GM12878 (cell line): Measurements from ENCODE around the gene SNRPA. TPM values are rescaled to one million over a fixed set of nuclear protein-coding genes. Genes with fewer than 3 reads are reported as not detected.

Experiments
- ATAC-seq: fragments of 200-7000 bp; cut with Tn5 transposase; 3 replicates; pipeline ENCODE4 v1.9.1; 2020; ENCODE audit warnings: mild to moderate bottlenecking, moderate library complexity
- BruUV-seq: library from RNA; stranded (reverse); fragments of 400-500 nt; replicated peaks from 2 replicates; lab custom pipeline; 2021; lab: Mats Ljungman, UMichigan
- CTCF ChIA-PET: fragments of 300-600 bp; sonication (Branson Sonifier 250); formaldehyde crosslinking; extraction: SDS; loops from one replicate; lab custom pipeline; 2021; ENCODE audit warnings: inconsistent platforms; lab: Yijun Ruan, JAX
- POLR2A ChIA-PET: fragments of 350-600 bp; formaldehyde crosslinking; extraction: SDS; loops from one replicate; lab custom pipeline; 2021; ENCODE audit warnings: inconsistent platforms; lab: Charles Lee
- RAD21 ChIA-PET: fragments of 300-600 bp; sonication (Branson Sonifier 250); formaldehyde crosslinking; loops from one replicate; lab custom pipeline; 2023; ENCODE audit warnings: antibody characterized with exemption; ENCODE audit not compliant: unreplicated experiment; lab: Charles Lee
- SMC1A ChIA-PET: fragments of 300-600 bp; sonication (Branson Sonifier 250); formaldehyde crosslinking; loops from one replicate; lab custom pipeline; 2023; ENCODE audit not compliant: unreplicated experiment, uncharacterized antibody; lab: Charles Lee
- DNase-seq: peaks from one replicate; pipeline ENCODE4 v3.0.0-alpha.2; 2011; ENCODE audit warnings: low read depth, low spot score
- FAIRE-seq: peaks from 3 replicates; lab custom pipeline; 2011; peaks lifted over from hg19 to GRCh38; lab: Jason Lieb, UNC
- H2AFZ ChIP-seq: 2 replicates; pipeline ENCODE4 v1.6.0; 2011; ENCODE audit warnings: low read depth, low read length, control low read depth; ENCODE audit not compliant: control insufficient read depth
- H3K27ac ChIP-seq: 2 replicates; pipeline ENCODE4 v1.5.1; 2011; ENCODE audit warnings: control low read depth; ENCODE audit not compliant: control insufficient read depth, insufficient read depth
- H3K27me3 ChIP-seq, 2 experiments: replicated peaks in 1 of 2; 2 replicates each; pipeline versions ENCODE4 v1.6.0 to v1.6.1; 2011; ENCODE audit warnings: low read length in 1 of 2; ENCODE audit not compliant: control insufficient read depth in 2 of 2, insufficient read depth in 2 of 2
- H3K36me3 ChIP-seq, 2 experiments: 2 replicates each; pipeline ENCODE4 v1.5.1; 2011; ENCODE audit warnings: low read length in 1 of 2; ENCODE audit not compliant: control insufficient read depth in 2 of 2, insufficient read depth in 2 of 2
- H3K4me1 ChIP-seq: 2 replicates; pipeline ENCODE4 v1.6.1; 2011; ENCODE audit warnings: mild to moderate bottlenecking, low read length, moderate library complexity, mixed read lengths; ENCODE audit not compliant: control insufficient read depth, insufficient read depth
- H3K4me2 ChIP-seq: 2 replicates; pipeline ENCODE4 v1.6.0; 2011; ENCODE audit warnings: control low read depth; ENCODE audit not compliant: control insufficient read depth, insufficient read depth
- H3K4me3 ChIP-seq: fragments of 200-600 bp; sonication (generic); 2 replicates; pipeline ENCODE4 v1.5.1; 2016
- H3K79me2 ChIP-seq: 2 replicates; pipeline ENCODE4 v1.6.0; 2011; ENCODE audit warnings: low read length; ENCODE audit not compliant: control insufficient read depth, insufficient read depth
- H3K9ac ChIP-seq: 2 replicates; pipeline ENCODE4 v1.8.0; 2011; ENCODE audit warnings: low read length, control low read depth, mixed read lengths; ENCODE audit not compliant: control insufficient read depth, insufficient read depth
- H3K9me3 ChIP-seq: replicated peaks from 3 replicates; pipeline ENCODE4 v1.5.1; 2011; ENCODE audit warnings: mild to moderate bottlenecking, low read length; ENCODE audit not compliant: control insufficient read depth, insufficient read depth
- H4K20me1 ChIP-seq: 2 replicates; pipeline ENCODE4 v1.6.0; 2011; ENCODE audit not compliant: control insufficient read depth, insufficient read depth
- CBX5 ChIP-seq: sonication (generic); IDR thresholded peaks from 2 replicates; pipeline ENCODE4 v1.6.1; 2016; ENCODE audit warnings: low read depth, moderate library complexity, mild to moderate bottlenecking, inconsistent platforms
- MTA2 ChIP-seq: fragments of 450-650 bp; IDR thresholded peaks from 2 replicates; pipeline ENCODE4 v1.6.1; 2016; ENCODE audit warnings: low read depth, mild to moderate bottlenecking, moderate library complexity
- NR2F1 ChIP-seq: fragments of 450-650 bp; conservative IDR thresholded peaks from 2 replicates; pipeline ENCODE4 v1.6.1; 2017; ENCODE audit warnings: mild to moderate bottlenecking
- NRF1 ChIP-seq: conservative IDR thresholded peaks from 2 replicates; pipeline ENCODE4 v1.6.1; 2011; ENCODE audit warnings: mild to moderate bottlenecking, low read depth, low read length, improper control_type of control experiment
- POLR2AphosphoS5 ChIP-seq: IDR thresholded peaks from 2 replicates; pipeline ENCODE4 v1.6.1; 2011; ENCODE audit warnings: mild to moderate bottlenecking, low read length, inconsistent platforms
- PRDM15 ChIP-seq: fragments of 450-650 bp; formaldehyde crosslinking; IDR thresholded peaks from 2 replicates; pipeline ENCODE4 v1.4.0; 2020; ENCODE audit warnings: mild to moderate bottlenecking, moderate library complexity
- RAD21 ChIP-seq: IDR thresholded peaks from 2 replicates; pipeline ENCODE4 v1.6.1; 2011; ENCODE audit warnings: mild to moderate bottlenecking, low read depth, low read length, moderate library complexity; ENCODE audit not compliant: insufficient read depth
- SIN3A ChIP-seq: IDR thresholded peaks from 2 replicates; pipeline ENCODE4 v1.6.1; 2012; ENCODE audit warnings: low read depth, low read length, improper control_type of control experiment
- SP1 ChIP-seq: IDR thresholded peaks from one replicate; pipeline ENCODE4 v1.6.1; 2011; ENCODE audit warnings: low read depth, low read length
- SUZ12 ChIP-seq: fragments of 200-600 bp; sonication (generic); IDR thresholded peaks from one replicate; pipeline ENCODE4 v1.6.1; 2018; ENCODE audit warnings: antibody characterized with exemption, mild to moderate bottlenecking; ENCODE audit not compliant: unreplicated experiment
- TAF1 ChIP-seq: IDR thresholded peaks from 2 replicates; pipeline ENCODE4 v1.6.1; 2011; ENCODE audit warnings: mild to moderate bottlenecking, low read depth, low read length, borderline replicate concordance
- ZNF207 ChIP-seq: fragments of 450-650 bp; IDR thresholded peaks from 2 replicates; pipeline ENCODE4 v1.6.1; 2014; ENCODE audit warnings: antibody characterized with exemption, mild to moderate bottlenecking, borderline replicate concordance
- ZNF274 ChIP-seq: IDR thresholded peaks from one replicate; pipeline ENCODE4 v1.8.0; 2011; ENCODE audit not compliant: insufficient read length, insufficient read depth
- WGBS: methylation state at CpG from one replicate; pipeline ENCODE4 v1.1.6; 2016; ENCODE audit warnings: low lambda C conversion rate; ENCODE audit not compliant: insufficient replicate concordance, insufficient coverage; ENCODE audit errors: missing lambda C conversion rate; 5-methylcytosine and 5-hydroxymethylcytosine counted together
- in situ Hi-C: fragments of 300-500 bp; cut with MboI; formaldehyde crosslinking; loops from 9 replicates; pipeline ENCODE4 v1.14.3; 2018; ENCODE audit warnings: mixed read lengths
- intact Hi-C: fragments of 100-400 bp; cut with micrococcal nuclease; formaldehyde crosslinking; loops from one replicate; pipeline ENCODE4 v1.14.2; 2022; ENCODE audit not compliant: unreplicated experiment
- polyA plus RNA-seq, 11 experiments: library from polyadenylated mRNA; depleted of rRNA in 4 of 11; unstranded in 6 of 11; stranded (reverse) in 5 of 11; fragments of >200 nt; fragmentation: Nextera tagmentation in 4 of 11; fragmentation: Illumina TruSeq in 1 of 11; extraction: Ambion mirVana in 4 of 11; extraction: Trizol in 1 of 11; gene quantifications; 1 replicate in 1 of 11; 2 replicates in 10 of 11; pipeline versions ENCODE4 v1.2.1 to v1.2.3, GENCODE V29; 2011 to 2016; ENCODE audit warnings: inconsistent platforms in 2 of 11, missing spikeins in 2 of 11, low read depth in 1 of 11
- total RNA-seq, 4 experiments: library from RNA; depleted of rRNA in 3 of 4; stranded (reverse); fragments of >200 nt in 3 of 4; fragmentation: Illumina TruSeq in 1 of 4; extraction: Trizol in 1 of 4; gene quantifications; 2 replicates each; pipeline versions ENCODE4 v1.2.1 to v1.2.3, GENCODE V29; 2013 to 2021

SNRPA gene
- total and polyA plus RNA-seq, 10 of the 15 experiments (the other 5 are each of a cell fraction or from before 2014, with no cell fraction given), result 14.8 to 299 (median 202) TPM

DNA sequence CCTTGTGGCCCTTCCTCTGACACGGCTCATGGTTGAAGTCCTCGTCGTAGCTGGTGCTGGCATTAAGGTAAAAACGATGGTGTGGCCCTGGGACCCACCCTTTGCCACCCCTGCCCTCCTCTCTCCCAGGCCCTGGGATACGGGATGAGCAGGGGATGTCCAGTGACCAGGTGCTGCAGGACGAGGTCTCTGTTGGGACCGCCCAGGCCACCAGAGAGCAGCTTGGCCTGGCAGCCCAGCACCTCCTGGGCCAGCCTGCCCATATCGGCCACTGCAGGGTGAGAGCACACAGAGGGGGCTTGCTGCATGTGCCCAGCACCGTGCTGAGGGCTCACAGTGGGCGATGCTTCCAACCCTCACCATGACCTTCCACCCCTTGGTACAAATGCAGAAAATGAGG is 7.1 kb upstream of the SNRPA start:
- H4K20me1 ChIP-seq, result no peaks in the 10 kb centered on the region
- DNase-seq (no peak), ATAC-seq (no peak), FAIRE-seq (no peak)
- H3K4me1 ChIP-seq, result peaks cover 3% of the 10 kb centered on the region; the same call in 1 of the 2 replicates
- RAD21 ChIA-PET, result interaction anchor here (1.1 to 16.3 kb wide), 4 partner anchors 32 to 80 kb away, joined by 3 to 291 read pairs (median 8); partner anchors contain the start of genes MIA and RAB4B
- no TSS peak for BruUV-seq
- H3K27me3 ChIP-seq, result no peaks in the 10 kb centered on the region
- no peak overlapping the region for H2AFZ ChIP-seq
- POLR2A ChIA-PET, result interaction anchor here (1.5 to 2.1 kb wide), 2 partner anchors 27 to 34 kb away, joined by 5 to 6 read pairs; partner anchors contain the start of genes COQ8B, ITPKC and RAB4B
- no peaks in the 10 kb centered on the region; a peak in 3 of 4 replicates for H3K36me3 ChIP-seq
- no peaks in the 10 kb centered on the region for H3K9me3 ChIP-seq
- SMC1A ChIA-PET, result interaction anchor here (1.1 to 2.1 kb wide), 2 partner anchors 9 to 75 kb away, joined by 5 to 7 read pairs; no protein-coding TSS in a partner anchor
- no peak overlapping the region for H3K4me3 ChIP-seq
- peaks cover 12% of the 10 kb centered on the region for H3K79me2 ChIP-seq
- 91% methylated on average over 10 of the region's 10 CpGs for WGBS
- H3K27ac ChIP-seq, result no peak overlapping the region
- intact Hi-C loops, result no loop called here
- H3K4me2 ChIP-seq, result no peak overlapping the region
- H3K9ac ChIP-seq, result no peak overlapping the region
- TF ChIP-seq NRF1 (no peak), MTA2 (no peak), POLR2AphosphoS5 (no peak), SP1 (no peak), NR2F1 (no peak), PRDM15 (CRISPR knock-in tag) (no peak), CBX5 (no peak), RAD21 (no peak), SIN3A (no peak), ZNF207 (no peak), TAF1 (no peak), ZNF274 (no peak), SUZ12 (no peak)
- in situ Hi-C loops, result no loop called here
- CTCF ChIA-PET, result interaction anchor here (0.5 to 4.5 kb wide), 5 partner anchors 9 to 75 kb away, joined by 3 to 26 read pairs (median 5); no protein-coding TSS in a partner anchor
